Renal pelvis (tissue), 4 donors: ENCODE results near the gene TNIK. TPM values are rescaled to one million over a fixed set of nuclear protein-coding genes. Genes with fewer than 3 reads are reported as not detected.
"Not testable (repeated sequence)": the region's sequence is repeated elsewhere in the genome, so short reads cannot be mapped to it uniquely, and the experiment has no call there.

Source experiments
- DNase-seq: peaks from one replicate; pipeline ENCODE4 v3.0.0-alpha.2; 2013
- polyA plus RNA-seq, 3 donors: library from polyadenylated mRNA; unstranded; fragments of 120-200 nt; gene quantifications; one replicate each; pipeline ENCODE4 v1.2.1, GENCODE V29; 2013; ENCODE audit not compliant: insufficient read length in 3 of 3

The TNIK gene
- polyA plus RNA-seq, 3 donors = 19.2 to 23.7 (median 20.0) TPM

DNA sequence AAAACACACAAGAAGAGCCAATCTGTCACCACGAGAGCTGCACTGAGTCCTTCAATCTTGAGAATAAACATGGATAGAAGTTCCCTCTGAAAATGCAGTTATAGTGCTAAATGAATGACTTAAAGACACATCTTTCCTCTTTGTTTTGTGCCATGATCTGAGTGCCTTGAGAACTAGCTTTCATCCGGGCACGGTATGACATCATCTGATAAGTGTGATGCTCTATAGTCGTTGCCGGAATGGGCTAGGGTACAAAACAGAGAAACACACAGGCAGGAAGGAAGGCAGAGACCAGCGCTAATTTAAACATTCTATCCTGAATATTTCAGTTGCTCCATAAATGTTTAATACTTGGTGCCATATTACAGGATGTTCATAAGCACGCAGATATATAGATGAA lies 146.5 kb downstream of the TNIK start:
- no peak for DNase-seq

DNA sequence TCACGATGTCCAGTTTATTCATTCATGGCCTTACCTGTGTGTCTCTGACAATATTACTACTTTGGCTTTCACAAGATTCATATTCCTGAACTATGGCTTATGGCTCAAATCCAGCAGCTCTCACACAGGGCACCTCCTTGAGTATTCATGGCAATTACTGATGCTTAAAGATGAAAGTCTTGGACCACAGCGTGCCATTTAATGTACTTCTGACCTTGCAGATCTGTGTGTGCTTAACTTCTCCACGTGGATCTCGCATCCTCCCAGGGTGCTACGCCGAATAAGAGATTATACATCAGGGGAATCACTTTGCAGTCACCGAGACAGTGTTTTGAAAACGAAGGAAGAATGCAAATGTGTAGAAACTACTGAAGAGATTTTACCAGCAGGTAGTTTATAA lies 147.5 kb downstream of the TNIK start:
- no peak for DNase-seq

DNA sequence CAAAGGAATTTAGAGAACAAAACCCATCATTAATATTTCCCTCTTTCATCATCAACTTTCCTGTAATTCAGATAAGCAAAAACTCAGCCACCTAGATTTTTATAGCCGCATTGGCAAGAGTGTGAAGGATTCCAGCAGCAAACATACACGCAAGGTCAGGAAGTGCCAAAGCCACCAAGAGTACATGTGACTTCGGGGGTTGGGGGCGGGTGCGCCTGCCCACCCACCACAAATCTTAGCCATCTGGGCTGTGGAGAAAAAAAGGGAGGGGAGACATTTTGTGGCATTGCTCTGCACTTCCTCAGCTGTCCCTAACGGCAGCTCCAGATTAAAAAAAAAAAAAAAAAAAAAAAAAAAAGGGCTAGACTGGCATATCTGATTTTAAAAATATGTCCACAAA lies 148.4 kb downstream of the TNIK start:
- no peak for DNase-seq

DNA sequence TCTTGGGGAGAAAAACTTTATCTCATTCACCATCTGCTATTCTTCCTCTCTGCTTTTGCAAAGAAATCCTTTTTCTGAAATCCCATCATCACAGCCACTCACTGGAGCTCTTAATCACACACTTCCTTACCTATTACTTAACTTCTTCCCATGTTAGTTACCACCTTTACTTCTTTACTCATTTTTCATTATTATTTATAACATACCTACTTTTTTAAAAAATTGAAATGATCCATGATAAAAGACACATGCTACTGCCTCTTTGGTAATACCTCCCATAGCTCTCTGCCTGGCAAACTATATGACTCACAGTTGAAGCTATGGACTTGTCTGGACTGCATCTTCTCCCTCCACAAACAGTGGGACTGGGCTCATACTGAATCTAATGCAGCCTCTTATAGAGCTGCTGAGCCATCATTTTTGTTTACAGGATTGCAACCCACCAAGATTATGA lies 150.3 kb downstream of the TNIK start:
- DNase-seq = no peak

DNA sequence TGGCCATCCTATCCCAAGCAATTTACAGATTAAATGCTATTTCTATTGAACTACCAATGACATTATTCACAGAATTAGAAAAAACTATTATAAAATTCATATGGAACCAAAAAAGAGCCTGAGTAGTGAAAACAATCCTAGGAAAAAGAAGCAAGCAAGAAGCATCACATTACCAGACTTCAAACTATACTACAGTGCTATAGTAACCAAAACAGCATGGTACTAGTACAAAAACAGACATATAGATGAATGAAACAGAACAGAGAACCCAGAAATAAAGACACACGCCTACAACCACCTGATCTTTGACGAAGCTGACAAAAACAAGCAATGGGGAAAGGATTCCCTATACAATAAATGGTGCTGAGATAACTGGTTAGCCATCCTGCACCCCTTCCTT lies 152.2 kb downstream of the TNIK start:
- no peak for DNase-seq

DNA sequence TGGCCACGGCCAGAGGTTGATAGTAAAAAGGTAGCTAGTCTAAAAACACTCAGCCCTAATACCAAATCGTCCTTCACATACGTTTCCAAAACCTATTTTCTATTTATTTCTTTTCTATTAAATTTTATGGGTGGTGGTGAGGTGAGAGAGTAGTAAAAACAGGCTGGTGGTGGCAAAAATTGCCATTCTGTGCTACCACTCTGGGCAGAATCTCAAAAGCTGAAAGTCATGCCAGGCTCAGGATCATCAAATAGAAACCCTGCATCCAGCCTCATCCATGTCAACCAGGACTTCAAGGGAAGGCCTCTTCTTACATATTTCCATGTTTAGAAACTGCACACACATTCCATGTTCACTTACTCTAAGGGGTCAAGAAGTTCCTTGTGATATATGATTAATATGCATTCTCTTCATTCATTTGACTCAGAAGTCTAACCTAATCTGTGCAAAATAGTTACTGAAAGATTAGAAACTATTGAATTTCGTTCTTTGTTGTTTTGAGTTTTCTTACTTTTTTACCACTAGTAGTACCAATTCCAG lies 153.1 kb downstream of the TNIK start:
- no peak for DNase-seq

DNA sequence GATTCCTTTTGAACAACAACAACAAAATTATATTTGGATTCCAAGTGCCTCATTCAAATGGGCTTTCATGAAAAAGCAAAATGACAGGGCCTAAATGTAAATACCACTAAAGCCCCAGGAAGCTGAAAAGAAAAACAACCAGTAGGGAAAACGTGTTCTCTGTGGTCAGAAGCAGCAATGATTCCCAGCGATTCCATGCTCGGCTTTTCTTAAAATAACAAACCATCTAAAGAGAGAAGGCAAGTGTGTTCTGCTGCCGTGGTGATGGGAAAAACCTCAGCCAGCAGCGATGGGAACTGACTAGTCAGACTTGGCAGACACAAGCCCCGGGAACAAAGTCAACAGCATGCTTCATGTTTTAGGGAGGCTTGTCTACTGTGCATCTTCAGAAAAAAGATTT lies 153.6 kb downstream of the TNIK start:
- no peak for DNase-seq

DNA sequence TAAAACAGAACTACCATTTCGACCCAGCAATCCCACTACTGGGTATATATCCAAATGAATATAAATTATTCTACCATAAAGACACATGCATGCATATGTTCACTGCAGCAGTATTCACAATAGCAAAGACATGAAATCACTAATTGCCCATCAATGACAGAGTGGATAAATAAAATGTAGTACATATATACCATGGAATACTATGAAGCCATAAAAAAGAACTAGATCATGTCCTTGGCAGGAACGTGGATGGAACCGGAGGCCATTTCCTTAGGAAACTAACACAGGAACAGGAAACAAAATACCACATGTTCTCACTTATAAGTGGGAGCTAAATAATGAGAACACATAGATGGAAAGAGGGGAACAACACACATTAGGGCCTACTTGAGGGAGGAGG lies 154.4 kb downstream of the TNIK start:
- not testable (repeated sequence) for DNase-seq

DNA sequence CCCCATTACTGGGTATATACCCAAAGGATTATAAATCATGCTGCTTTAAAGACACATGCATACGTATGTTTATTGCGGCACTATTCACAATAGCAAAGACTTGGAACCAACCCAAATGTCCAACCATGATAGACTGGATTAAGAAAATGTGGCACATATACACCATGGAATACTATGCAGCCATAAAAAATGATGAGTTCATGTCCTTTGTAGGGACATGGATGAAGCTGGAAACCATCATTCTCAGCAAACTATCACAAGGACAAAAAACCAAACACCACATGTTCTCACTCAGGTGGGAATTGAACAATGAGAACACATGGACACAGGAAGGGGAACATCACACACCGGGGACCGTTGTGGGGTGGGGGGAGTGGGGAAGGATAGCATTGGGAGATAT lies 155.7 kb downstream of the TNIK start:
- not testable (repeated sequence) for DNase-seq

DNA sequence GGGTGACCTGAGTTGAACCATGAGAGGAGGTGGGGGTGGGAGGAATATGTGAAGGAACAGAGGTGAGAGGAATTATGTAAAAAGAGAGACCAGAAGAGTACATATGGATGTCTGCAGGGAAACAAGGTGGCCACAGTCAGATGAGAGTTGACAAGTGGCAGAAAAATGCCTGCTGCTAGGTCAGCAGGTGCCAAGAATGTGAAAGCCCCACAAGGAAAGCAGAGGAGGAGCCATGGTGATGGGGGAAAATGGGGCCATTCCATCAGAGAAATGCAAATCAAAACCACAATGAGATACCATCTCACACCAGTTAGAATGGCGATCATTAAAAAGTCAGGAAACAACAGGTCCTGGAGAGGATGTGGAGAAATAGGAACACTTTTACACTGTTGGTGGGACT lies 156.2 kb downstream of the TNIK start:
- not testable (repeated sequence) for DNase-seq

DNA sequence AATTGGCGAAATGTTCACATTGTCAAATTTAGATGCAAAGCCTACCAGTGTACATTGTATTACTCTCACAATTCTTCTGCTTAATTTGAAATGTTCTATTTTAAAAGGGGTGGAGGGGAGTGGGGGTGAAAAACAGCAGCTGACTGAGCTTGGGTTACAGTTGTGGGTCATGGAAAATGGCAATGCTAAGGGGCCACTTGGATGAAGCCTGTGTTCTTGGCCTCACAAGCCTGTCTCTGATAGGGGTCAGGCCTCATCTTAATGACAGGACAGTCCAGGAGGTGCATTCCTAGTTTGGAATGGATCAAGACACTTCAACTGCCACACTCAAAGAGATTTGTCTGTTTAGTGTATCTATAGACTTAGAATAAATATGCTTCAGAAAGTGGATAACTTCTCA lies 158.2 kb downstream of the TNIK start:
- DNase-seq = no peak

DNA sequence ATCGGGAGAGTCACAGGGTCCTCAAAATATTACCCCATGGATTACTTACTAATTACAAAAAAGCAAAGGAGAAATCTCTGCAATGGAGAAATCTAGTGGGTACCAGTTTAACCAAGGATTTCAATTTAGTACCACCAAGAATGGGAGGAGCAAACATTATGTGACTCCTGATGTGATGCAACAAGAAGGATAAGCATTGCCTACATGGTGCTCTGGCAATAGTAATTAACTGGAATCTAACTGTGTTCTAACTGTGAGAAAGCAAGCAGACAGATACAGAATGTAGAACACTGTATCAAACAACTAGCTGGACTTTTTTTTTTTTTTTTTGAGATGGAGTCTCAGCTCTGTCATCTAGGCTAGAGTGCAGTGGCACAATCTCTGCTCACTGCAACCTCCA lies 159.2 kb downstream of the TNIK start:
- no peak for DNase-seq

DNA sequence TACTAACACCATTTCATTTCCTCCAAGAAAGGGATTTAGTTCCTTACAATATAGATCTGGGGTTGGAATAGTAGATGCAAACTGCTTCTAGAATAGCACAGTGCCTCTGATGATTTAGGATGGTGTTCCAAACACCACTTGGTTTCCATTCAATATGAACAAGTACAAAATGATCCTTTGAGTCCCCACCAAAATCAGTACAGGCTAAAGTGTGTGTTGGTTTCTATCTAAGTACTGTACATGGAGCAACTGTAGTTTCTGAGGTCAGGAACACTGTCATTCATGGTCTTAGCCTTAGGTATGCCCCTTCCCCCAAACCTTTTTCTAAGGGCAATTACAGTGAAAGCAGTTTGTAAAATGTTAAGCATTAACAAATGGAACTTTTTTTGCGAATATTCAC lies 162.3 kb downstream of the TNIK start:
- no peak for DNase-seq

DNA sequence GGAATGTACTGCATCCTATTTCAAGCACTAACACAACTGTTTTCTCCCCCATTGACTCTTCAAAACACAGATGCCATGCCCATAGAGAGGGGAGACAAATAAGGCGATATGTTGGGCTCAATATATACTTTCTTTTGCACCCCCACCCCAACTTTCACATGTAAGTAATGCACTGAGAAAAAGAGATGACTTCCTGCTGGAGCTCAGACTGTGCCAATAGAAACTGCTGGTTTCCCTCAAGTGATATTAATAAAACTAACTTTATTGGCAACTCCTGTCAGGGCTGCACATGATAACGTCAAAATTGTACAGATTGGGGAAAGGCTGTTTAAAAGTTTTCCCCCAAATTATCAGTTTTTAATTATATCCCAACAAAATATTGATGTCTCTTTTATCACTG lies 163.0 kb downstream of the TNIK start:
- DNase-seq = no peak

DNA sequence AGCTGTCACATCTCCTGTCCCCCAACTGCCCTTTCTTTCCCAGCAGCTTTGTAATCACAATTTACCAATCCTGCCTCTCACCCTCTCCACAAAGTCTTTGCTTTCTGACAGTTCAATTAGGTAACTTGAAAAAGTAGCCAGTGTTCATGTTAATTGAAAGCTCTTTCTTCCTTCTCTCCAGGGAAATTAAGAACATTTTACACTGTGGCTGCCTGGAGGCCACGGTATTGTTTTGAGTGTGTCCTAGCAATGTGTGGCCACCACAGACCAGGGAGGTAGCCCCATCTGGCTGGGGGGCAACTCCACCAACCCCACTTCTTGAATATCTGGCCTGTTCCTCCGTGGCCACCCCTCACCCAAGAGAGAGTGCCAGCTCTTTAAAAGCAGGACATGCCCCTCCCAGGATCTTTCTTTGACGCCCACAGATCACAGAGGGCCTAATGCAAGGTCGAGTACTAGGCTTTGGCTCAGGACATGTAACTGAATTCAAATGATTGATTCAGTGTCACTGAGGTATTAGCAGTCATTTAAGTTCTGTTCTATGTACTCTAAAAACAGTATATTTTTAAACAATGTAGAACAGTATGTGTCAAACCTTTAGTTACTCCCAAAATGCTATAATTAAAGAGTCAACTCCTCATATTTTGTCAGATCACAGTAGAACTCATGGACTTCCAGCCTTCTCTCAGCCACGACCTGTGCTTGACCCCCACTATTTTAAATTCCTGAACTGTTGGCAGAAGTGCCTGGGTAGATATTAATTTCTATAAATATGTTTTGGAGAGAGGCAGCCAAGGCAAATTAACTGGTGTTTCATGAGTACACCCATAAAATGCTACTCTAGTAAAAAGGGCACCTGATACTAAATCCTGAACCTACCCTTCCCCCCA lies 164.5 kb downstream of the TNIK start:
- no peak for DNase-seq

DNA sequence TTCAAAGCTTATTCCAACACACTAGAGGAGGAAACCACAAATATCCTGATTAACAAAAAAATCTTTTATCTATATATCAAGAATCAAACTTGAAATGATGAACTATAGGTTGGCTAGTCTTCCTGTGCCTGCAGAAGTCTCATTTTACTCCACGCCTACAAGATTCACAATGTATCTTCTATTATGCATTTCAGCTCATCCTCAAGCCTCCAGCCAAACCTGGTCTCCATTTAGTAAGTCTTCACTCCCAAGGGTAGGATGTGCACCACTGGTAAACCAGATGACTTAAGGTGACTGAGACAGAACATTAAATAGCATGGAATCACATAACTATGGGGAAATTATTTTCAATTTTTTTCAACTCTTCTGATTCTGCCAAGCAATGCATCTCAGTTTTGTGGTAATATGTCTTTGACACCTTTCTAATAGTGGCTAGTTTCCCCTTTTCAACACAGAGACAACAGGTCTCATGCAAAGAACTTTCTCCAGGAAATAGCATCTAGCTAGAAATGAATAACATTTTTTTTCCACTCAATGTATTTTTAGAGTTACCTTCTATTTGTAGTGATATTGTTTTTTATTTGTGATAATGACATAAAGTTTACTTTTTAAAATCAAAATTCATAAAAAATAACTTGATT lies 166.9 kb downstream of the TNIK start:
- DNase-seq = no peak

DNA sequence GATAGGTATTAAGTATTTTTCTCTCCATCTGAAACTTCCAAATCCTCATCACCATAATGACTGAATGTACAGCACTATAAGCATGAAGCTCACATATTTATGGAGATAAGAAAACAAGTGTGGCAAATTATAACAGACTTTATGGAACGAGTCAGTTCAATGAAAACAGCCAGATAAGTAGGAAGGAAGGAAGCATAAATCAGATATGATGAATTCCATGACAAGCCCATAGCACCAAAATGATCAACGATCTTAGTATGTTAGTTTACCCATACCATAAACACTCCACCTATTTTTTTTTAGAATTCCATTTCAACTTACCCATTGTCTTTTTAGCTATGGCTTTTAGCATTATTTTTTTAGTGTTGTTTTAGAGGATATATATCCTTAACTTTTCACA lies 169.5 kb downstream of the TNIK start:
- DNase-seq = no peak

DNA sequence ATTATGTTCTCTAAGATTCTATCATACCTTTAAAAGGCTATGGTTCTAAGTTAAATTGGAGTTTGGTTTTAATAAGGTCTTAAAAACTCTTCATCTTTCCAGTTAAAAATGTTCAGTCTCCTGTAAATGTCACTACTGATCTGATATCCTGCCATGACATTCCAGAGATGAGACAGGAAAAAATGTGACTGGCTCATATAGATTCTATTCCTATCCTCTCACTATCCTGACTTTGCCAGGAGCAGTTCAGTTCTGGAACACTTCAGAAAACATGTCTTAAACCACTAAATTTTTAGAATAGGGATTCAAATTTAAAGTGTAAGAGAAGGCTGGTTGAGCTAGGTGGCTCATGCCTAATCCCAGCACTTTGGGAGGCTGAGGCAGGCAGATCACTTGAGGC lies 170.9 kb downstream of the TNIK start:
- no peak for DNase-seq

DNA sequence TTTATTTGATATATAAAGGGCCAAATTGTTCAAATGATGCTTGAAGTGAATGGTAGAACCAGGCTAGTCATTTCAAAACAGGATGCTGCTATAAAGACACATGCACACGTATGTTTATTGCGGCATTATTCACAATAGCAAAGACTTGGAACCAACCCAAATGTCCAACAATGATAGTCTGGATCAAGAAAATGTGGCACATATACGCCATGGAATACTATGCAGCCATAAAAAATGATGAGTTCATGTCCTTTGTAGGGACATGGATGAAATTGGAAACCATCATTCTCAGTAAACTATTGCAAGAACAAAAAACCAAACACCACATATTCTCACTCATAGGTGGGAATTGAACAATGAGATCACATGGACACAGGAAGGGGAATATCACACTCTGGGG lies 172.4 kb downstream of the TNIK start:
- not testable (repeated sequence) for DNase-seq

DNA sequence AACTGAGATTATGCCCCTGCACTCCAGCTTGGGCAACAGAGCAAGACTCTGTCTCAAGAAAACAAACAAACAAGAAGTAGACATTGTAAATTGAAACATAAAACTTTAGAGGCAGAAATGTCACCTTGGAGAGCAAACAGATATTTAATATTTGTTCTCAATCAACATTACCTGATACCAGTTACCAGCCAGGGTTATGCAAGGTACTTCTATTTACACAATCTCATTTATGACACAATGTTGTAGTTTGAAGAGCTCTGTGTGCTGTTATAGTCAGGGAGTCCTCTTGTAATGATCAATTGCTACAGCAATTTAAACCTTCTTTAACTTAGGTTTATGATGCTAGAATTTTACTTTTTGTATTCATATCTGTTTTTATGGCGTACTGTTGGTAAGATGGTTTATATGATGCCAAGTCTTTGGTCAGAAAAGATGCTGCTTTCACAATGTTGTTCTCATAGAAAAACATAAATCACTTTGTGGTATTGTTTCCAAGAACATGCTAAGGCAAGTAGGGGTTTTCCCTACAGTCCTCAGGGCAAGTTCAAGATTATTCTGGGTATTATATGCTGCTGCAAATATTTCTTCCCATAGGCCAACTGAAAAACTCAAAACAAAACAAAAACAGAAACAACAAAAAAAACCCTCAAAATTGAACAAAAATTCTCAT lies 173.5 kb downstream of the TNIK start:
- no peak for DNase-seq

DNA sequence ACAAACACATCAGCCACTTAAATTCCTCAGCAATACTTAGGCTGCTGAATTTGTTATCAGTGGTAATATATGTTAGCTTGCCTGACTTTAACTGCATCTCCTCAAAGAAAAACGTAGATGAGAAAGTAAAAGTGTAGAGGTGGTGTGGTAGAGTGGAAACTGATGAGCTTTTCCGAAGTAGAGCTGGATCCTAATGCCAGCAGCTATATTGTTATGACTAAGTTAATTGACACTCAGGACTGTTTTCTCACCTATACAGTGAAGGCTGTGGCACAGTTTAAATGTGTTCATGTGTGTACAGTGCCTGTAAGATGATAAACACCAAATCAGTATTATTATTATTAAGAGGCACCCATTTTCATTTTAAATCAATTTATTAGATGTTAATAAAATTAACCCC lies 174.9 kb downstream of the TNIK start:
- no peak for DNase-seq

DNA sequence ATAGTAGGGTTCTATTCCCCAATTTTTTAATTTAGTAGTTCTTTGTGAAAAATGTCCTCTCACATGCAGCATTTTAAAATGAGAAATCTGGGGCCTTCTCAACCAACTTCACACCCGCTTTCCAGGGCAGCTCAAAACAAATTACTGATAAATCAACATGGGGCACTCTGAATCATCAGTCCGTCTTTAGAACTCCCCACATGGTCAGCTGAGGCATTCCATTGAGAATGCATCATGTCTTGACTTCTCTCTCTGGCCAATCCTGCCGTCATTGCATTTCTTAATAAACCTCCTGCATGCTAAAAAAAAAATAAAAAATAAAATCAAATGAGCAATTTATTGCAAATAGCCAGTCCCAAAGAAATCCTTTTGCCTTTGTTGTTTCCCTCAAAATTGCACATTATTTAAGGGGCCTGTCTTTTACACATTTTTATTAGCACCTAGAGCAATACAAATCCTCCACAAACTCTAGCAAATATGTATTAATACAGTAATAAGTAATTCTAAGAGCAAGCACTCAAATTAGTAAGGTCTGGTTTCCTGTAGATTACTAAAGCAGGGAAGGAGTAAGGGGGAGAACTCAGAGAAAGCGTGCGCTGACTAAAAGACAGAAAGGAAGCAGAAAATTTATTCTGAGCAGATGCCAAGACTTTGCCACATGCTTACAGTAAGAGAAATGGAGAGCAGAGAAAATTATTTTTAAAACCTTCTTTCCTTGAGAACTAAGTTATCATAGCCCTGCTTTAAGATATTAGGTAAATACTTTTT lies 175.7 kb downstream of the TNIK start:
- no peak for DNase-seq
